Fibroblast of lung (primary cell): ENCODE results near the gene LMF1. TPM values are rescaled to one million over a fixed set of nuclear protein-coding genes. Genes with fewer than 3 reads are reported as not detected.
A peak's percentile ranks its signal among the peaks of the same experiment; 100 is the strongest.

ENCODE experiments used
- DNase-seq, 2 donors: peaks; one replicate each; pipeline versions ENCODE4 v3.0.0 to v3.0.0-alpha.2; 2010; ENCODE audit warnings: low read depth in 2 of 2
- H2AFZ ChIP-seq: 2 replicates; pipeline ENCODE4 v1.5.1; 2012; ENCODE audit warnings: low read length, control low read depth, inconsistent platforms
- H3K27ac ChIP-seq: 2 replicates; pipeline ENCODE4 v1.5.1; 2011; ENCODE audit warnings: low read length, control low read depth; ENCODE audit not compliant: insufficient read depth
- H3K27me3 ChIP-seq: 2 replicates; pipeline ENCODE4 v1.5.1; 2011; ENCODE audit warnings: mild to moderate bottlenecking, low read length; ENCODE audit not compliant: control insufficient read depth, insufficient read depth
- H3K36me3 ChIP-seq: 2 replicates; pipeline ENCODE4 v1.5.1; 2011; ENCODE audit warnings: low read length; ENCODE audit not compliant: control insufficient read depth, insufficient read depth
- H3K4me1 ChIP-seq: 2 replicates; pipeline ENCODE4 v1.5.1; 2011; ENCODE audit warnings: low read length; ENCODE audit not compliant: control insufficient read depth, insufficient read depth; ENCODE audit errors: extremely low read depth
- H3K4me2 ChIP-seq: 2 replicates; pipeline ENCODE4 v1.5.1; 2011; ENCODE audit warnings: low read length, control low read depth; ENCODE audit not compliant: insufficient read depth; ENCODE audit errors: extremely low read depth
- H3K4me3 ChIP-seq, 4 experiments: fragments of 200-600 bp in 1 of 4; sonication (generic) in 1 of 4; replicated peaks in 1 of 4; 2 replicates each; pipeline ENCODE4 v1.5.1; 2011 to 2016; ENCODE audit warnings: low read length in 4 of 4, low read depth in 3 of 4, mild to moderate bottlenecking in 3 of 4, control low read depth in 2 of 4, inconsistent platforms in 1 of 4, mixed read lengths in 1 of 4; ENCODE audit not compliant: insufficient read depth in 1 of 4; ENCODE audit errors: control extremely low read depth in 1 of 4
- H3K79me2 ChIP-seq: 2 replicates; pipeline ENCODE4 v1.5.1; 2012; ENCODE audit warnings: mild to moderate bottlenecking, low read length, inconsistent platforms; ENCODE audit not compliant: control insufficient read depth, insufficient read depth
- H3K9ac ChIP-seq: 2 replicates; pipeline ENCODE4 v1.5.1; 2011; ENCODE audit warnings: mild to moderate bottlenecking, low read length, control low read depth; ENCODE audit not compliant: insufficient read depth
- H3K9me3 ChIP-seq: 2 replicates; pipeline ENCODE4 v1.5.1; 2012; ENCODE audit warnings: low read depth, low read length; ENCODE audit not compliant: control insufficient read depth, insufficient read depth
- H4K20me1 ChIP-seq: 2 replicates; pipeline ENCODE4 v1.5.1; 2011; ENCODE audit warnings: low read length; ENCODE audit not compliant: control insufficient read depth, insufficient read depth; ENCODE audit errors: extremely low read depth
- EZH2 ChIP-seq: IDR thresholded peaks from 2 replicates; pipeline ENCODE4 v1.5.1; 2012; ENCODE audit warnings: low read length, control low read depth, mild to moderate bottlenecking; ENCODE audit errors: missing control alignments
- polyA plus RNA-seq, 2 donors: library from polyadenylated mRNA; depleted of rRNA in 1 of 2; stranded (reverse) in 1 of 2; unstranded in 1 of 2; fragments of >200 nt; gene quantifications; 2 replicates each; pipeline ENCODE4 v1.2.1, GENCODE V29; 2011 to 2012; ENCODE audit warnings: missing spikeins in 1 of 2
- total RNA-seq: library from RNA; depleted of rRNA; stranded (reverse); fragments of >200 nt; gene quantifications from 2 replicates; pipeline ENCODE4 v1.2.1, GENCODE V29; 2014
- TF ChIP-seq, protein P1 (sequence below), 2 donors: IDR thresholded peaks in 1 of 2; conservative IDR thresholded peaks in 1 of 2; 1 replicate in 1 of 2; 2 replicates in 1 of 2; pipeline ENCODE4 v1.5.1; 2011 to 2012; ENCODE audit warnings: low read length in 2 of 2, control low read depth in 1 of 2, inconsistent platforms in 1 of 2, low read depth in 1 of 2, mild to moderate bottlenecking in 1 of 2

Gene LMF1
- total and polyA plus RNA-seq, 2 donors (not counting 1 experiment from before 2014, with no cell fraction given) = 12.3 to 12.6 TPM

DNA sequence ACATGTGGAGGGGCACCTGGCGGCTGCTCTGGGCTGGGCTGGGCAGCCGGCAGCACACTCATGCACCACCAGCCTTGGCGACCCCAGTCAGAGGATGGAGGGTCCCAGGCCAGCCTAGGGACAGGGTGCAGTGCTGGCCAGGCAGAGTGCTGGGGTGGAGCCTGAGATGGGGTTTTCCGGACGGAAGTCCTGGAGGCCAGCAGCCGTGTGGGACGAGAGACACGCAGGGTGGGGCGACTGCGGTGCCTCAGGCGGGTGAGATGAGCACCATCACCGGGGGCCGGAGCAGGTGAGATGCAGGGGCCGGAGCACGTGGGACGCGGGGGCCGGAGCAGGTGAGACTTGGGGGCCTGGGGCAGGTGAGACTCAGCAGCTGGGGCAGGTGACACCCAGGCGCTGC lies 55.2 kb downstream of the LMF1 start:
- no peak overlapping the region for H3K4me3 ChIP-seq
- no peaks in the 10 kb centered on the region for H3K79me2 ChIP-seq
- no peak for DNase-seq
- no peak overlapping the region for H3K27ac ChIP-seq
- TF ChIP-seq, protein P1, sequence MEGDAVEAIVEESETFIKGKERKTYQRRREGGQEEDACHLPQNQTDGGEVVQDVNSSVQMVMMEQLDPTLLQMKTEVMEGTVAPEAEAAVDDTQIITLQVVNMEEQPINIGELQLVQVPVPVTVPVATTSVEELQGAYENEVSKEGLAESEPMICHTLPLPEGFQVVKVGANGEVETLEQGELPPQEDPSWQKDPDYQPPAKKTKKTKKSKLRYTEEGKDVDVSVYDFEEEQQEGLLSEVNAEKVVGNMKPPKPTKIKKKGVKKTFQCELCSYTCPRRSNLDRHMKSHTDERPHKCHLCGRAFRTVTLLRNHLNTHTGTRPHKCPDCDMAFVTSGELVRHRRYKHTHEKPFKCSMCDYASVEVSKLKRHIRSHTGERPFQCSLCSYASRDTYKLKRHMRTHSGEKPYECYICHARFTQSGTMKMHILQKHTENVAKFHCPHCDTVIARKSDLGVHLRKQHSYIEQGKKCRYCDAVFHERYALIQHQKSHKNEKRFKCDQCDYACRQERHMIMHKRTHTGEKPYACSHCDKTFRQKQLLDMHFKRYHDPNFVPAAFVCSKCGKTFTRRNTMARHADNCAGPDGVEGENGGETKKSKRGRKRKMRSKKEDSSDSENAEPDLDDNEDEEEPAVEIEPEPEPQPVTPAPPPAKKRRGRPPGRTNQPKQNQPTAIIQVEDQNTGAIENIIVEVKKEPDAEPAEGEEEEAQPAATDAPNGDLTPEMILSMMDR (conservative IDR thresholded peaks at IDR 0.05 in 1 of 2, IDR thresholded peaks at IDR 0.05 in 1 of 2; ENCODE audit: low read depth in 1 of 2, low read length in 2 of 2) = no peak
- no peak for TF ChIP-seq EZH2
- no peaks in the 10 kb centered on the region for H3K9me3 ChIP-seq
- no peak overlapping the region for H3K9ac ChIP-seq
- H2AFZ ChIP-seq = no peak overlapping the region
- H3K4me2 ChIP-seq = no peak overlapping the region
- H3K4me1 ChIP-seq = peaks cover 3% of the 10 kb centered on the region
- no peaks in the 10 kb centered on the region for H4K20me1 ChIP-seq
- H3K27me3 ChIP-seq = no peaks in the 10 kb centered on the region
- no peaks in the 10 kb centered on the region for H3K36me3 ChIP-seq

DNA sequence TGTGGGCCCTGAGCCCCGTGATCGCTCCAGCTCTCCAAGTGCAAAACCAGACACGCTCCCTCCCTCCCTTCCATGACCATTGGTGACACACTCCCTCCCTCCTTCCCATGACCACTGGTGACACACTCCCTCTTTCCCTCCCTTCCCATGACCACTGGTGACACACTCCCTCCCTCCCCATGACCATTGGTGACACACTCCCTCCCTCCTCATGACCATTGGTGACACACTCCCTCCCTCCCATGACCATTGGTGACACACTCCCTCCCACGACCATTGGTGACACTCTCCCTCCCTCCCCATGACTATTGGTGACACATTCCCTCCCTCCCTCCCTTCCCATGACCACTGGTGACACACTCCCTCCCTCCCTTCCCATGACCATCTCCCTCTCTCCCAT lies 56.3 kb downstream of the LMF1 start:
- no peak overlapping the region for H3K27ac ChIP-seq
- H3K9me3 ChIP-seq = no peaks in the 10 kb centered on the region
- H3K9ac ChIP-seq = no peak overlapping the region
- H3K4me1 ChIP-seq = no peaks in the 10 kb centered on the region
- H2AFZ ChIP-seq = no peak overlapping the region
- TF ChIP-seq EZH2 = no peak
- TF ChIP-seq, protein P1 (conservative IDR thresholded peaks at IDR 0.05 in 1 of 2, IDR thresholded peaks at IDR 0.05 in 1 of 2; ENCODE audit: low read depth in 1 of 2, low read length in 2 of 2) = no peak
- H3K79me2 ChIP-seq = no peaks in the 10 kb centered on the region
- H4K20me1 ChIP-seq = no peaks in the 10 kb centered on the region
- no peak overlapping the region for H3K4me2 ChIP-seq
- H3K4me3 ChIP-seq = no peak overlapping the region
- DNase-seq = peak; percentile 3 to 6
- no peaks in the 10 kb centered on the region for H3K36me3 ChIP-seq
- H3K27me3 ChIP-seq = no peaks in the 10 kb centered on the region

DNA sequence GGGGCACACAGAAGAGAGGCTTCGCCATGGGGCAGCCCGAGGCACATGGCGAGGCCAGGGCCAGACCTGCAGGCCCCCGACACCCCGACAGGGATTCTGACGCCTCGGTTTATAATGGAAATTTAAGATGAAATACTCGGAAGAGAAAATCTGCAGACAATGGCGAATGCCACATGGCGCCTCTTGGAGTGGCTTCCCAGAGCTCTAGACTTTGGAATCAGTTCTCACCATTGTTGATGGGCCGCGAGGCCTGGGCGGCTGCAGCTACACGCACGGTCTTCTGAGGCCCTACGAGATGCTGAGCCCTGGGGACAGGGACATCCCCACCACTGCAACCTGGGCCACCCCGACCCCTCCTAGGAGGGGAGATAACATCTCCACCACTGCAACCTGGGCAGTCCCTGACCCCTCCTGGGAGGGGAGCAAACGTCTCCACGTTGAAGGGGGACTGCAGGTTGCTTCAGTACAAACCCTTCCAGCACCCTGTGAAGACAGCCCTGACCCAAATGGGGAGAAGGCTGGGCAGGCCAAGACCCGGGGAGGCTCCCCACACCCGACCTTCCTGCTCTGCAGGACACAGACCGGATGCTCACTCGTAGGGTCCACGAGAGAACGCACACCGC lies 56.9 kb downstream of the LMF1 start:
- Histone ChIP-seq H3K79me2 (no peaks in the 10 kb centered on the region), H3K4me2 (no peak overlapping the region), H3K9me3 (no peaks in the 10 kb centered on the region), H3K9ac (no peak overlapping the region), H3K27ac (no peak overlapping the region), H3K4me1 (no peaks in the 10 kb centered on the region), H2AFZ (no peak overlapping the region), H3K4me3 (no peak overlapping the region), H3K27me3 (no peaks in the 10 kb centered on the region), H4K20me1 (no peaks in the 10 kb centered on the region), H3K36me3 (no peaks in the 10 kb centered on the region)
- TF ChIP-seq, protein P1 (conservative IDR thresholded peaks at IDR 0.05 in 1 of 2, IDR thresholded peaks at IDR 0.05 in 1 of 2; ENCODE audit: low read depth in 1 of 2, low read length in 2 of 2) = no peak
- TF ChIP-seq EZH2 = no peak
- DNase-seq = no peak
